ENCODE results near the gene STX10.

- no peak for TF ChIP-seq CTCF (IDR thresholded peaks at IDR 0.05)
- no peak for TF ChIP-seq POLR2A (IDR thresholded peaks at IDR 0.05)
These were observed 34.3 kb downstream of the STX10 start for GRCh38 chr19:13115936-13116281.

Measured in tibial nerve (tissue), 3 donors.